Prostate gland (tissue), 2 donors: ENCODE results near the gene SH3PXD2A.

ENCODE experiments used
- CTCF ChIP-seq, 4 experiments: fragments of 200-600 bp in 2 of 4; fragments of 450-650 bp in 2 of 4; sonication (generic) in 2 of 4; IDR thresholded peaks; 1 replicate in 3 of 4; 2 replicates in 1 of 4; pipeline ENCODE4 v1.5.1; 2016 to 2019; ENCODE audit warnings: antibody characterized with exemption in 4 of 4, mild to moderate bottlenecking in 2 of 4, moderate library complexity in 2 of 4
- POLR2AphosphoS5 ChIP-seq: sonication (generic); formaldehyde crosslinking; IDR thresholded peaks from one replicate; pipeline ENCODE4 v1.6.1; 2017; ENCODE audit warnings: antibody characterized with exemption

GRCh38 chr10:103600956-103601569 lies 254.3 kb downstream of the SH3PXD2A start:
- no peak for TF ChIP-seq CTCF (IDR thresholded peaks at IDR 0.05)
- no peak for TF ChIP-seq POLR2AphosphoS5
